Spleen (tissue), 7 donors: Measurements from ENCODE around the gene MEF2C.

ENCODE experiments used
- CTCF ChIP-seq, 11 experiments: fragments of 200-600 bp in 7 of 11; fragments of 450-650 bp in 4 of 11; sonication (generic) in 4 of 11; IDR thresholded peaks in 8 of 11; conservative IDR thresholded peaks in 3 of 11; 1 replicate in 7 of 11; 2 replicates in 4 of 11; pipeline versions ENCODE4 v1.4.0 to v1.8.0; 2016 to 2021; ENCODE audit warnings: antibody characterized with exemption in 11 of 11, inconsistent platforms in 4 of 11, mild to moderate bottlenecking in 1 of 11
- POLR2AphosphoS5 ChIP-seq, 3 donors: sonication (generic); formaldehyde crosslinking; IDR thresholded peaks; one replicate each; pipeline ENCODE4 v1.5.1; 2017; ENCODE audit warnings: antibody characterized with exemption in 3 of 3
- donor health status: DM: no; HTN: no; CAD: no; lungs with moderate emphysema.
- donor health status: DM: no; HTN: no; CAD: no.
- donor health status: DM: no; HTN: no; CAD: no.

- TF ChIP-seq CTCF (IDR thresholded peaks at IDR 0.05 in 8 of 11, conservative IDR thresholded peaks at IDR 0.05 in 3 of 11) = no peak
- TF ChIP-seq POLR2AphosphoS5 (IDR thresholded peaks at IDR 0.05) = no peak
These were observed 21.8 kb downstream of the MEF2C start for GRCh38 chr5:88861231-88861630.
